Stimulated activated CD8-positive, alpha-beta memory T cell treated with anti-CD3 and anti-CD28 coated beads, Interleukin-7, amount 100 ng/mL, for 24 hours (primary cell): ENCODE measurements around the gene METTL16.
A peak's percentile ranks its signal among the peaks of the same experiment; 100 is the strongest.
"Not testable (repeated sequence)": the region's sequence is repeated elsewhere in the genome, so short reads cannot be mapped to it uniquely, and the experiment has no call there.

Experiments used
- DNase-seq: peaks from one replicate; pipeline ENCODE4 v3.0.0-alpha.2; 2020; ENCODE audit warnings: low read depth

METTL16 gene

GRCh38 chr17:2450016-2450650 lies 61.6 kb downstream of the METTL16 start:
- no peak for DNase-seq

GRCh38 chr17:2449486-2449885 lies 62.2 kb downstream of the METTL16 start:
- DNase-seq = no peak

- DNase-seq = not testable (repeated sequence)
Measured at GRCh38 chr17:2447479-2447878, 64.2 kb downstream of the METTL16 start.

GRCh38 chr17:2445638-2446037 lies 66.0 kb downstream of the METTL16 start:
- DNase-seq = no peak

GRCh38 chr17:2444382-2444781 lies 67.3 kb downstream of the METTL16 start:
- DNase-seq = no peak

GRCh38 chr17:2442166-2442565 lies 69.5 kb downstream of the METTL16 start:
- DNase-seq = no peak

GRCh38 chr17:2440930-2441329 lies 70.8 kb downstream of the METTL16 start:
- no peak for DNase-seq

GRCh38 chr17:2439997-2440396 lies 71.7 kb downstream of the METTL16 start:
- not testable (repeated sequence) for DNase-seq

- no peak for DNase-seq
Measured at GRCh38 chr17:2438823-2439222, 72.9 kb downstream of the METTL16 start.

GRCh38 chr17:2436316-2436905 lies 75.3 kb downstream of the METTL16 start:
- no peak for DNase-seq

GRCh38 chr17:2435862-2436261 lies 75.8 kb downstream of the METTL16 start:
- DNase-seq = no peak

- no peak for DNase-seq
Measured at GRCh38 chr17:2435181-2435741, 76.4 kb downstream of the METTL16 start.

- no peak for DNase-seq
Measured at GRCh38 chr17:2433696-2434095, 78.0 kb downstream of the METTL16 start.

- no peak for DNase-seq
Measured at GRCh38 chr17:2427910-2428309, 83.8 kb downstream of the METTL16 start.

- no peak for DNase-seq
Measured at GRCh38 chr17:2427215-2427614, 84.5 kb downstream of the METTL16 start.

- DNase-seq = no peak
Measured at GRCh38 chr17:2423271-2423670, 88.4 kb downstream of the METTL16 start.

GRCh38 chr17:2421315-2422147 lies 90.2 kb downstream of the METTL16 start:
- no peak for DNase-seq

GRCh38 chr17:2420176-2420575 lies 91.5 kb downstream of the METTL16 start:
- DNase-seq = no peak

- DNase-seq = no peak
Measured at GRCh38 chr17:2419486-2419885, 92.2 kb downstream of the METTL16 start.

GRCh38 chr17:2418572-2418971 lies 93.1 kb downstream of the METTL16 start:
- DNase-seq = no peak

GRCh38 chr17:2416010-2416734 lies 95.5 kb downstream of the METTL16 start:
- DNase-seq = peak; percentile 73

GRCh38 chr17:2415081-2415480 lies 96.6 kb downstream of the METTL16 start:
- DNase-seq = no peak
